Uterus (tissue), 2 donors: Measurements from ENCODE around the gene TTLL6.

Experiments
- POLR2A ChIP-seq, 2 donors: fragments of 450-650 bp; IDR thresholded peaks; one replicate each; pipeline ENCODE4 v1.6.1; 2016; ENCODE audit warnings: antibody characterized with exemption in 2 of 2, mild to moderate bottlenecking in 1 of 2, moderate library complexity in 1 of 2
- TF ChIP-seq, protein P1 (sequence below), 4 experiments: fragments of 200-600 bp in 2 of 4; fragments of 450-650 bp in 2 of 4; sonication (generic) in 2 of 4; IDR thresholded peaks; one replicate each; pipeline ENCODE4 v1.5.1; 2016 to 2019; ENCODE audit warnings: antibody characterized with exemption in 4 of 4, mild to moderate bottlenecking in 2 of 4, moderate library complexity in 1 of 4

DNA sequence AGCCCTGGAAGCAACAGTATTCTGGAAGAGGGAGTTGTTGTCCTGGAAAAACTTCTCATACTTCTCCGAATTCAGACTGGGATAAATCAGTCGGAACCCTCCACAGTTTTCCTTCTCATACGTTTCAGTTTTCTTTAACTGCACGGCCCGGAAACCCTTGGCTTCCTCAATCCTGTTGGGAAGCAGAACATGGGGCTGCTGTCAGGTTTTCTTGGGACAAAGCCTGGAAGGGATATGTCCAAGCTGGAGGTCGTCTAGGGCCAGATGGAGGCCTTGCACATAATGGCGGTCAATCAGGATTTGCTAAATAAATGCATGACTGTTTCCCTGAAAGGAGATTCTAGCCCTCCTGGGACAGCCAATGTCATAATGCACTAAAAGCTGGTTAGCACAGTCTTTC is 29.2 kb downstream of the TTLL6 start:
- TF ChIP-seq, protein P1, sequence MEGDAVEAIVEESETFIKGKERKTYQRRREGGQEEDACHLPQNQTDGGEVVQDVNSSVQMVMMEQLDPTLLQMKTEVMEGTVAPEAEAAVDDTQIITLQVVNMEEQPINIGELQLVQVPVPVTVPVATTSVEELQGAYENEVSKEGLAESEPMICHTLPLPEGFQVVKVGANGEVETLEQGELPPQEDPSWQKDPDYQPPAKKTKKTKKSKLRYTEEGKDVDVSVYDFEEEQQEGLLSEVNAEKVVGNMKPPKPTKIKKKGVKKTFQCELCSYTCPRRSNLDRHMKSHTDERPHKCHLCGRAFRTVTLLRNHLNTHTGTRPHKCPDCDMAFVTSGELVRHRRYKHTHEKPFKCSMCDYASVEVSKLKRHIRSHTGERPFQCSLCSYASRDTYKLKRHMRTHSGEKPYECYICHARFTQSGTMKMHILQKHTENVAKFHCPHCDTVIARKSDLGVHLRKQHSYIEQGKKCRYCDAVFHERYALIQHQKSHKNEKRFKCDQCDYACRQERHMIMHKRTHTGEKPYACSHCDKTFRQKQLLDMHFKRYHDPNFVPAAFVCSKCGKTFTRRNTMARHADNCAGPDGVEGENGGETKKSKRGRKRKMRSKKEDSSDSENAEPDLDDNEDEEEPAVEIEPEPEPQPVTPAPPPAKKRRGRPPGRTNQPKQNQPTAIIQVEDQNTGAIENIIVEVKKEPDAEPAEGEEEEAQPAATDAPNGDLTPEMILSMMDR (IDR thresholded peaks at IDR 0.05): no peak
- TF ChIP-seq POLR2A (IDR thresholded peaks at IDR 0.05): no peak
